Ishikawa (cell line): ENCODE data around the gene ID3.

Source experiments
- CEBPB ChIP-seq: IDR thresholded peaks from 2 replicates; pipeline ENCODE4 v1.6.1; 2012
- EP300 ChIP-seq: IDR thresholded peaks from 2 replicates; pipeline ENCODE4 v1.6.1; 2012; ENCODE audit warnings: borderline replicate concordance
- FOXM1 ChIP-seq: IDR thresholded peaks from 2 replicates; pipeline ENCODE4 v1.6.1; 2012; ENCODE audit warnings: low read depth, borderline replicate concordance
- NFIC ChIP-seq: IDR thresholded peaks from 2 replicates; pipeline ENCODE4 v1.6.1; 2012
- TAF1 ChIP-seq: IDR thresholded peaks from 2 replicates; pipeline ENCODE4 v1.6.1; 2012; ENCODE audit warnings: low read depth, mild to moderate bottlenecking
- TCF12 ChIP-seq: IDR thresholded peaks from 2 replicates; pipeline ENCODE4 v1.6.1; 2012; ENCODE audit warnings: low read depth
- TEAD4 ChIP-seq: IDR thresholded peaks from 2 replicates; pipeline ENCODE4 v1.6.1; 2012
- USF1 ChIP-seq: IDR thresholded peaks from 2 replicates; pipeline ENCODE4 v1.6.1; 2012
- YY1 ChIP-seq: IDR thresholded peaks from 2 replicates; pipeline ENCODE4 v1.6.1; 2012; ENCODE audit warnings: low read depth
- ZBTB7A ChIP-seq: IDR thresholded peaks from 2 replicates; pipeline ENCODE4 v1.6.1; 2012; ENCODE audit warnings: low read depth
- TF ChIP-seq, protein P1 (sequence below): IDR thresholded peaks from 2 replicates; pipeline ENCODE4 v1.6.1; 2012; ENCODE audit warnings: low read depth, mild to moderate bottlenecking
- TF ChIP-seq, protein P2 (sequence below): IDR thresholded peaks from 2 replicates; pipeline ENCODE4 v1.6.1; 2012

GRCh38 chr1:23563755-23564374 is 4.6 kb upstream of the ID3 start:
- TF ChIP-seq TEAD4 (no peak), EP300 (no peak), USF1 (no peak), NFIC (no peak), TAF1 (no peak), YY1 (no peak), TCF12 (no peak), FOXM1 (no peak), ZBTB7A (no peak), CEBPB (no peak)
- TF ChIP-seq, protein P1, sequence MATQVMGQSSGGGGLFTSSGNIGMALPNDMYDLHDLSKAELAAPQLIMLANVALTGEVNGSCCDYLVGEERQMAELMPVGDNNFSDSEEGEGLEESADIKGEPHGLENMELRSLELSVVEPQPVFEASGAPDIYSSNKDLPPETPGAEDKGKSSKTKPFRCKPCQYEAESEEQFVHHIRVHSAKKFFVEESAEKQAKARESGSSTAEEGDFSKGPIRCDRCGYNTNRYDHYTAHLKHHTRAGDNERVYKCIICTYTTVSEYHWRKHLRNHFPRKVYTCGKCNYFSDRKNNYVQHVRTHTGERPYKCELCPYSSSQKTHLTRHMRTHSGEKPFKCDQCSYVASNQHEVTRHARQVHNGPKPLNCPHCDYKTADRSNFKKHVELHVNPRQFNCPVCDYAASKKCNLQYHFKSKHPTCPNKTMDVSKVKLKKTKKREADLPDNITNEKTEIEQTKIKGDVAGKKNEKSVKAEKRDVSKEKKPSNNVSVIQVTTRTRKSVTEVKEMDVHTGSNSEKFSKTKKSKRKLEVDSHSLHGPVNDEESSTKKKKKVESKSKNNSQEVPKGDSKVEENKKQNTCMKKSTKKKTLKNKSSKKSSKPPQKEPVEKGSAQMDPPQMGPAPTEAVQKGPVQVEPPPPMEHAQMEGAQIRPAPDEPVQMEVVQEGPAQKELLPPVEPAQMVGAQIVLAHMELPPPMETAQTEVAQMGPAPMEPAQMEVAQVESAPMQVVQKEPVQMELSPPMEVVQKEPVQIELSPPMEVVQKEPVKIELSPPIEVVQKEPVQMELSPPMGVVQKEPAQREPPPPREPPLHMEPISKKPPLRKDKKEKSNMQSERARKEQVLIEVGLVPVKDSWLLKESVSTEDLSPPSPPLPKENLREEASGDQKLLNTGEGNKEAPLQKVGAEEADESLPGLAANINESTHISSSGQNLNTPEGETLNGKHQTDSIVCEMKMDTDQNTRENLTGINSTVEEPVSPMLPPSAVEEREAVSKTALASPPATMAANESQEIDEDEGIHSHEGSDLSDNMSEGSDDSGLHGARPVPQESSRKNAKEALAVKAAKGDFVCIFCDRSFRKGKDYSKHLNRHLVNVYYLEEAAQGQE: no peak
- TF ChIP-seq, protein P2, sequence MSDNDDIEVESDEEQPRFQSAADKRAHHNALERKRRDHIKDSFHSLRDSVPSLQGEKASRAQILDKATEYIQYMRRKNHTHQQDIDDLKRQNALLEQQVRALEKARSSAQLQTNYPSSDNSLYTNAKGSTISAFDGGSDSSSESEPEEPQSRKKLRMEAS: no peak
